ENCODE measurements around the gene ZNF524. TPM values are rescaled to one million over a fixed set of nuclear protein-coding genes. Genes with fewer than 3 reads are reported as not detected.

Gene ZNF524
- total and polyA plus RNA-seq, 9 of the 15 experiments (the other 6 are each of a cell fraction or from before 2014, with no cell fraction given) = 0.08 to 15.6 (median 2.9) TPM

GRCh38 chr19:55648585-55649267 is 48.6 kb downstream of the ZNF524 start (continued):
- no peak for TF ChIP-seq ARID1B (IDR thresholded peaks at IDR 0.05)
- TF ChIP-seq, protein P1, sequence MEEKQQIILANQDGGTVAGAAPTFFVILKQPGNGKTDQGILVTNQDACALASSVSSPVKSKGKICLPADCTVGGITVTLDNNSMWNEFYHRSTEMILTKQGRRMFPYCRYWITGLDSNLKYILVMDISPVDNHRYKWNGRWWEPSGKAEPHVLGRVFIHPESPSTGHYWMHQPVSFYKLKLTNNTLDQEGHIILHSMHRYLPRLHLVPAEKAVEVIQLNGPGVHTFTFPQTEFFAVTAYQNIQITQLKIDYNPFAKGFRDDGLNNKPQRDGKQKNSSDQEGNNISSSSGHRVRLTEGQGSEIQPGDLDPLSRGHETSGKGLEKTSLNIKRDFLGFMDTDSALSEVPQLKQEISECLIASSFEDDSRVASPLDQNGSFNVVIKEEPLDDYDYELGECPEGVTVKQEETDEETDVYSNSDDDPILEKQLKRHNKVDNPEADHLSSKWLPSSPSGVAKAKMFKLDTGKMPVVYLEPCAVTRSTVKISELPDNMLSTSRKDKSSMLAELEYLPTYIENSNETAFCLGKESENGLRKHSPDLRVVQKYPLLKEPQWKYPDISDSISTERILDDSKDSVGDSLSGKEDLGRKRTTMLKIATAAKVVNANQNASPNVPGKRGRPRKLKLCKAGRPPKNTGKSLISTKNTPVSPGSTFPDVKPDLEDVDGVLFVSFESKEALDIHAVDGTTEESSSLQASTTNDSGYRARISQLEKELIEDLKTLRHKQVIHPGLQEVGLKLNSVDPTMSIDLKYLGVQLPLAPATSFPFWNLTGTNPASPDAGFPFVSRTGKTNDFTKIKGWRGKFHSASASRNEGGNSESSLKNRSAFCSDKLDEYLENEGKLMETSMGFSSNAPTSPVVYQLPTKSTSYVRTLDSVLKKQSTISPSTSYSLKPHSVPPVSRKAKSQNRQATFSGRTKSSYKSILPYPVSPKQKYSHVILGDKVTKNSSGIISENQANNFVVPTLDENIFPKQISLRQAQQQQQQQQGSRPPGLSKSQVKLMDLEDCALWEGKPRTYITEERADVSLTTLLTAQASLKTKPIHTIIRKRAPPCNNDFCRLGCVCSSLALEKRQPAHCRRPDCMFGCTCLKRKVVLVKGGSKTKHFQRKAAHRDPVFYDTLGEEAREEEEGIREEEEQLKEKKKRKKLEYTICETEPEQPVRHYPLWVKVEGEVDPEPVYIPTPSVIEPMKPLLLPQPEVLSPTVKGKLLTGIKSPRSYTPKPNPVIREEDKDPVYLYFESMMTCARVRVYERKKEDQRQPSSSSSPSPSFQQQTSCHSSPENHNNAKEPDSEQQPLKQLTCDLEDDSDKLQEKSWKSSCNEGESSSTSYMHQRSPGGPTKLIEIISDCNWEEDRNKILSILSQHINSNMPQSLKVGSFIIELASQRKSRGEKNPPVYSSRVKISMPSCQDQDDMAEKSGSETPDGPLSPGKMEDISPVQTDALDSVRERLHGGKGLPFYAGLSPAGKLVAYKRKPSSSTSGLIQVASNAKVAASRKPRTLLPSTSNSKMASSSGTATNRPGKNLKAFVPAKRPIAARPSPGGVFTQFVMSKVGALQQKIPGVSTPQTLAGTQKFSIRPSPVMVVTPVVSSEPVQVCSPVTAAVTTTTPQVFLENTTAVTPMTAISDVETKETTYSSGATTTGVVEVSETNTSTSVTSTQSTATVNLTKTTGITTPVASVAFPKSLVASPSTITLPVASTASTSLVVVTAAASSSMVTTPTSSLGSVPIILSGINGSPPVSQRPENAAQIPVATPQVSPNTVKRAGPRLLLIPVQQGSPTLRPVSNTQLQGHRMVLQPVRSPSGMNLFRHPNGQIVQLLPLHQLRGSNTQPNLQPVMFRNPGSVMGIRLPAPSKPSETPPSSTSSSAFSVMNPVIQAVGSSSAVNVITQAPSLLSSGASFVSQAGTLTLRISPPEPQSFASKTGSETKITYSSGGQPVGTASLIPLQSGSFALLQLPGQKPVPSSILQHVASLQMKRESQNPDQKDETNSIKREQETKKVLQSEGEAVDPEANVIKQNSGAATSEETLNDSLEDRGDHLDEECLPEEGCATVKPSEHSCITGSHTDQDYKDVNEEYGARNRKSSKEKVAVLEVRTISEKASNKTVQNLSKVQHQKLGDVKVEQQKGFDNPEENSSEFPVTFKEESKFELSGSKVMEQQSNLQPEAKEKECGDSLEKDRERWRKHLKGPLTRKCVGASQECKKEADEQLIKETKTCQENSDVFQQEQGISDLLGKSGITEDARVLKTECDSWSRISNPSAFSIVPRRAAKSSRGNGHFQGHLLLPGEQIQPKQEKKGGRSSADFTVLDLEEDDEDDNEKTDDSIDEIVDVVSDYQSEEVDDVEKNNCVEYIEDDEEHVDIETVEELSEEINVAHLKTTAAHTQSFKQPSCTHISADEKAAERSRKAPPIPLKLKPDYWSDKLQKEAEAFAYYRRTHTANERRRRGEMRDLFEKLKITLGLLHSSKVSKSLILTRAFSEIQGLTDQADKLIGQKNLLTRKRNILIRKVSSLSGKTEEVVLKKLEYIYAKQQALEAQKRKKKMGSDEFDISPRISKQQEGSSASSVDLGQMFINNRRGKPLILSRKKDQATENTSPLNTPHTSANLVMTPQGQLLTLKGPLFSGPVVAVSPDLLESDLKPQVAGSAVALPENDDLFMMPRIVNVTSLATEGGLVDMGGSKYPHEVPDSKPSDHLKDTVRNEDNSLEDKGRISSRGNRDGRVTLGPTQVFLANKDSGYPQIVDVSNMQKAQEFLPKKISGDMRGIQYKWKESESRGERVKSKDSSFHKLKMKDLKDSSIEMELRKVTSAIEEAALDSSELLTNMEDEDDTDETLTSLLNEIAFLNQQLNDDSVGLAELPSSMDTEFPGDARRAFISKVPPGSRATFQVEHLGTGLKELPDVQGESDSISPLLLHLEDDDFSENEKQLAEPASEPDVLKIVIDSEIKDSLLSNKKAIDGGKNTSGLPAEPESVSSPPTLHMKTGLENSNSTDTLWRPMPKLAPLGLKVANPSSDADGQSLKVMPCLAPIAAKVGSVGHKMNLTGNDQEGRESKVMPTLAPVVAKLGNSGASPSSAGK (IDR thresholded peaks at IDR 0.05) = no peak
- TF ChIP-seq BACH1 (tag; IDR thresholded peaks at IDR 0.05) = no peak
- TF ChIP-seq KLF16 (IDR thresholded peaks at IDR 0.05) = no peak
- no peak for TF ChIP-seq ZNF431 (CRISPR knock-in tag; IDR thresholded peaks at IDR 0.05)
